Caco-2 (cell line): ENCODE data around the gene LRRTM2. TPM values are rescaled to one million over a fixed set of nuclear protein-coding genes. Genes with fewer than 3 reads are reported as not detected.

Source experiments
- BruUV-seq: library from RNA; stranded (reverse); fragments of 400-500 nt; replicated peaks from 2 replicates; lab custom pipeline; 2021; lab: Mats Ljungman, UMichigan
- CTCF ChIA-PET: fragments of 300-600 bp; sonication (Branson Sonifier 250); formaldehyde crosslinking; loops from one replicate; lab custom pipeline; 2022; ENCODE audit warnings: antibody characterized with exemption; lab: Charles Lee
- POLR2A ChIA-PET: fragments of 300-600 bp; sonication (Branson Sonifier 250); formaldehyde crosslinking; loops from one replicate; lab custom pipeline; 2022; ENCODE audit warnings: antibody characterized with exemption; lab: Charles Lee
- DNase-seq, 2 experiments: peaks; one replicate each; pipeline versions ENCODE4 v3.0.0 to v3.0.0-alpha.2; 2020 to 2022
- H3K27me3 ChIP-seq: replicated peaks from 2 replicates; pipeline ENCODE4 v1.6.0; 2011; ENCODE audit warnings: low read length; ENCODE audit not compliant: control insufficient read depth, insufficient read depth
- H3K36me3 ChIP-seq: 2 replicates; pipeline ENCODE4 v1.5.1; 2011; ENCODE audit warnings: low read length; ENCODE audit not compliant: control insufficient read depth, insufficient read depth
- H3K4me1 ChIP-seq: fragments of 250-450 bp; sonication (Bioruptor Pico); 2 replicates; pipeline ENCODE4 v1.5.1; 2020; ENCODE audit warnings: mild to moderate bottlenecking
- H3K4me3 ChIP-seq: 2 replicates; pipeline ENCODE4 v1.5.1; 2011; ENCODE audit warnings: low read depth, mild to moderate bottlenecking, control low read depth, low read length
- H3K9me3 ChIP-seq: fragments of 250-450 bp; sonication (Bioruptor Pico); 2 replicates; pipeline ENCODE4 v1.5.1; 2020; ENCODE audit warnings: mild to moderate bottlenecking, moderate library complexity
- H3K27ac Mint-ChIP-seq: one replicate; pipeline ENCODE4 v1.8.0; 2022; ENCODE audit warnings: mixed read lengths; ENCODE audit not compliant: unreplicated experiment
- H3K27me3 Mint-ChIP-seq: one replicate; pipeline ENCODE4 v1.8.0; 2022; ENCODE audit warnings: mixed read lengths; ENCODE audit not compliant: insufficient read depth, unreplicated experiment
- H3K36me3 Mint-ChIP-seq: one replicate; pipeline ENCODE4 v1.8.0; 2022; ENCODE audit warnings: mild to moderate bottlenecking, mixed read lengths; ENCODE audit not compliant: insufficient read depth, unreplicated experiment
- H3K4me1 Mint-ChIP-seq: one replicate; pipeline ENCODE4 v1.8.0; 2022; ENCODE audit warnings: low read depth, mixed read lengths; ENCODE audit not compliant: unreplicated experiment
- H3K4me3 Mint-ChIP-seq: one replicate; pipeline ENCODE4 v1.8.0; 2022; ENCODE audit warnings: mild to moderate bottlenecking, moderate library complexity, mixed read lengths; ENCODE audit not compliant: unreplicated experiment
- H3K9me3 Mint-ChIP-seq: one replicate; pipeline ENCODE4 v1.8.0; 2022; ENCODE audit warnings: mixed read lengths; ENCODE audit not compliant: unreplicated experiment
- intact Hi-C: fragments of 100-400 bp; cut with micrococcal nuclease; formaldehyde crosslinking; loops from one replicate; pipeline ENCODE4 v1.10.0; 2022; ENCODE audit not compliant: unreplicated experiment
- total RNA-seq: library from RNA; stranded (reverse); gene quantifications from 2 replicates; pipeline ENCODE4 v1.2.3, GENCODE V29; 2022
- TF ChIP-seq, protein P1 (sequence below), 2 experiments: fragments of 200-600 bp in 1 of 2; IDR thresholded peaks; 1 replicate in 1 of 2; 2 replicates in 1 of 2; pipeline versions ENCODE4 v1.5.1 to v1.8.0; 2011 to 2022; ENCODE audit warnings: antibody characterized with exemption in 1 of 2, control low read depth in 1 of 2, inconsistent platforms in 1 of 2, low read depth in 1 of 2, low read length in 1 of 2, mild to moderate bottlenecking in 1 of 2, moderate library complexity in 1 of 2; ENCODE audit not compliant: insufficient read depth in 1 of 2, severe bottlenecking in 1 of 2, unreplicated experiment in 1 of 2

The LRRTM2 gene
- total RNA-seq, 1 experiment from 2014 or later = not detected

DNA sequence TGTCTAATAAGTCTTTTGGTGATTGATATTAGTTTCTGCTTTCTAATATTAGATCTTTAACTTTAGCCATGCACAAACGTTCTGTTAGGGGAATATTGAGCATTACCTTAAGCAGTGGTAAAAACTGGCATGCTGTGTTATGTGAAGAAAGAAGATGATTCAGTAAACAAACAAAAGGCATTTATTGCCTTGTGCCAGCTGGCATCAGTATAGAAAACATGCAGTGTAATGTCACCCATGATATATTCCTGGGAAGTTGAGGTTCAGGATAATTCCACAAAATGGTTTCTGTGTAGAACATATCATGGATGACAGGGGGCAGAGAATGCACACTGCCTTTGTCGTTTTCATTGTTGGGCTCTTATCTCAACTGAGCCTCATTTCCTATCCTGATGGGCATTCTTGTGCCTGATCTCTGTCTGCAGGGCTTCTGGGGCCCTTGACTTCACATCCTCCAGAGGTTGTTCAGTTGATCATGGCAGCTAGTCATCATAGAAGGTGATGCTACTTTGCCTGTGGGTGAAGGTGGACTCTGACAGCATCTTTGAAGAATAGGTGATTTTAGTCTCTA lies 24.2 kb downstream of the LRRTM2 start:
- H3K4me3 Mint-ChIP-seq = no peak overlapping the region
- peaks cover 27% of the 10 kb centered on the region for H3K4me1 Mint-ChIP-seq
- ChIA-PET CTCF (no interaction called here), POLR2A (no interaction called here)
- DNase-seq = no peak
- intact Hi-C loops = no loop called here
- peaks cover 7% of the 10 kb centered on the region; the same call in 1 of the 2 replicates for H3K4me1 ChIP-seq
- H3K27me3 ChIP-seq = no peaks in the 10 kb centered on the region
- no peaks in the 10 kb centered on the region for H3K27me3 Mint-ChIP-seq
- no TSS peak for BruUV-seq
- H3K9me3 ChIP-seq = no peaks in the 10 kb centered on the region
- peaks cover 23% of the 10 kb centered on the region for H3K36me3 Mint-ChIP-seq
- no peaks in the 10 kb centered on the region for H3K9me3 Mint-ChIP-seq
- H3K36me3 ChIP-seq = no peaks in the 10 kb centered on the region
- TF ChIP-seq, protein P1, sequence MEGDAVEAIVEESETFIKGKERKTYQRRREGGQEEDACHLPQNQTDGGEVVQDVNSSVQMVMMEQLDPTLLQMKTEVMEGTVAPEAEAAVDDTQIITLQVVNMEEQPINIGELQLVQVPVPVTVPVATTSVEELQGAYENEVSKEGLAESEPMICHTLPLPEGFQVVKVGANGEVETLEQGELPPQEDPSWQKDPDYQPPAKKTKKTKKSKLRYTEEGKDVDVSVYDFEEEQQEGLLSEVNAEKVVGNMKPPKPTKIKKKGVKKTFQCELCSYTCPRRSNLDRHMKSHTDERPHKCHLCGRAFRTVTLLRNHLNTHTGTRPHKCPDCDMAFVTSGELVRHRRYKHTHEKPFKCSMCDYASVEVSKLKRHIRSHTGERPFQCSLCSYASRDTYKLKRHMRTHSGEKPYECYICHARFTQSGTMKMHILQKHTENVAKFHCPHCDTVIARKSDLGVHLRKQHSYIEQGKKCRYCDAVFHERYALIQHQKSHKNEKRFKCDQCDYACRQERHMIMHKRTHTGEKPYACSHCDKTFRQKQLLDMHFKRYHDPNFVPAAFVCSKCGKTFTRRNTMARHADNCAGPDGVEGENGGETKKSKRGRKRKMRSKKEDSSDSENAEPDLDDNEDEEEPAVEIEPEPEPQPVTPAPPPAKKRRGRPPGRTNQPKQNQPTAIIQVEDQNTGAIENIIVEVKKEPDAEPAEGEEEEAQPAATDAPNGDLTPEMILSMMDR (IDR thresholded peaks at IDR 0.05; ENCODE audit: insufficient read depth in 1 of 2, low read depth in 1 of 2, low read length in 1 of 2, severe bottlenecking in 1 of 2, unreplicated experiment in 1 of 2) = no peak
- H3K27ac Mint-ChIP-seq = no peak overlapping the region
- H3K4me3 ChIP-seq = no peak overlapping the region

GRCh38 chr5:138849882-138850281 lies 25.3 kb downstream of the LRRTM2 start:
- Histone ChIP-seq H3K36me3 (no peaks in the 10 kb centered on the region), H3K4me1 (peaks cover 7% of the 10 kb centered on the region; the same call in 1 of the 2 replicates), H3K27me3 (no peaks in the 10 kb centered on the region), H3K4me3 (no peak overlapping the region), H3K9me3 (no peaks in the 10 kb centered on the region)
- TF ChIP-seq, protein P1 (IDR thresholded peaks at IDR 0.05; ENCODE audit: insufficient read depth in 1 of 2, low read depth in 1 of 2, low read length in 1 of 2, severe bottlenecking in 1 of 2, unreplicated experiment in 1 of 2) = no peak
- Mint-ChIP-seq H3K27me3 (no peaks in the 10 kb centered on the region), H3K4me3 (no peak overlapping the region), H3K36me3 (peaks cover 33% of the 10 kb centered on the region), H3K27ac (no peak overlapping the region), H3K9me3 (no peaks in the 10 kb centered on the region), H3K4me1 (peaks cover 33% of the 10 kb centered on the region)
- ChIA-PET CTCF (no interaction called here), POLR2A (no interaction called here)
- intact Hi-C loops = no loop called here
- no peak for DNase-seq
- no TSS peak for BruUV-seq

GRCh38 chr5:138849439-138849838 lies 25.7 kb downstream of the LRRTM2 start:
- intact Hi-C loops = no loop called here
- TF ChIP-seq, protein P1 (IDR thresholded peaks at IDR 0.05; ENCODE audit: insufficient read depth in 1 of 2, low read depth in 1 of 2, low read length in 1 of 2, severe bottlenecking in 1 of 2, unreplicated experiment in 1 of 2) = no peak
- peaks cover 30% of the 10 kb centered on the region for H3K36me3 Mint-ChIP-seq
- Histone ChIP-seq H3K4me1 (peaks cover 7% of the 10 kb centered on the region; the same call in 1 of the 2 replicates), H3K36me3 (no peaks in the 10 kb centered on the region), H3K4me3 (no peak overlapping the region), H3K27me3 (no peaks in the 10 kb centered on the region), H3K9me3 (no peaks in the 10 kb centered on the region)
- no peak overlapping the region for H3K27ac Mint-ChIP-seq
- H3K4me3 Mint-ChIP-seq = no peak overlapping the region
- no peaks in the 10 kb centered on the region for H3K27me3 Mint-ChIP-seq
- BruUV-seq = no TSS peak
- H3K4me1 Mint-ChIP-seq = peaks cover 34% of the 10 kb centered on the region
- ChIA-PET CTCF (no interaction called here), POLR2A (no interaction called here)
- no peak for DNase-seq
- no peaks in the 10 kb centered on the region for H3K9me3 Mint-ChIP-seq
